Fibroblast of pulmonary artery (primary cell): ENCODE data around the gene HNRNPA3.
"Not testable (repeated sequence)": the region's sequence is repeated elsewhere in the genome, so short reads cannot be mapped to it uniquely, and the experiment has no call there.

Experiments used
- DNase-seq: peaks from one replicate; pipeline ENCODE4 v3.0.0-alpha.2; 2010; ENCODE audit warnings: low read depth
- H3K4me3 ChIP-seq: replicated peaks from 2 replicates; pipeline ENCODE4 v1.5.1; 2011; ENCODE audit warnings: low read depth, mild to moderate bottlenecking, control low read depth, low read length, moderate library complexity
- TF ChIP-seq, protein P1 (sequence below): IDR thresholded peaks from 2 replicates; pipeline ENCODE4 v1.5.1; 2011; ENCODE audit warnings: mild to moderate bottlenecking, control low read depth, low read length, inconsistent platforms; ENCODE audit errors: missing control alignments

The HNRNPA3 gene

DNA sequence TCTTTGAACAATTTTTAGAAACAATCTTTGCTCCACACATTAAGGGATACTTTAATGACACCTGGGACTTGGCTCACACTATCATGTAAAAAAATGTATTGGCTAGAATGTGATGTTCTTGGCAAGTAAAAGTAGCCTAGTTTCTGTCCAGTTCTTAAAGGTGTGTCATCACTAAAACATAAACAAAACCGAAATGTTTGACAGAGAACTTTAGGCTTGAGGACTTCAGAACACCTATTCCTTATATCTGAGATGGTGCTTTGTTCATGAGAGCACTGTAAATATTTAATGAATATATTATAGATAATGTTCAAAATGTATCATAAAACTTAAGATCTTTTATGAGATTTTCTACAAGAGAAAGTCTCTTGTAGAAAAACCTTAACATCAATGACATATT lies 19.8 kb upstream of the HNRNPA3 start:
- TF ChIP-seq, protein P1, sequence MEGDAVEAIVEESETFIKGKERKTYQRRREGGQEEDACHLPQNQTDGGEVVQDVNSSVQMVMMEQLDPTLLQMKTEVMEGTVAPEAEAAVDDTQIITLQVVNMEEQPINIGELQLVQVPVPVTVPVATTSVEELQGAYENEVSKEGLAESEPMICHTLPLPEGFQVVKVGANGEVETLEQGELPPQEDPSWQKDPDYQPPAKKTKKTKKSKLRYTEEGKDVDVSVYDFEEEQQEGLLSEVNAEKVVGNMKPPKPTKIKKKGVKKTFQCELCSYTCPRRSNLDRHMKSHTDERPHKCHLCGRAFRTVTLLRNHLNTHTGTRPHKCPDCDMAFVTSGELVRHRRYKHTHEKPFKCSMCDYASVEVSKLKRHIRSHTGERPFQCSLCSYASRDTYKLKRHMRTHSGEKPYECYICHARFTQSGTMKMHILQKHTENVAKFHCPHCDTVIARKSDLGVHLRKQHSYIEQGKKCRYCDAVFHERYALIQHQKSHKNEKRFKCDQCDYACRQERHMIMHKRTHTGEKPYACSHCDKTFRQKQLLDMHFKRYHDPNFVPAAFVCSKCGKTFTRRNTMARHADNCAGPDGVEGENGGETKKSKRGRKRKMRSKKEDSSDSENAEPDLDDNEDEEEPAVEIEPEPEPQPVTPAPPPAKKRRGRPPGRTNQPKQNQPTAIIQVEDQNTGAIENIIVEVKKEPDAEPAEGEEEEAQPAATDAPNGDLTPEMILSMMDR = no peak
- no peak overlapping the region for H3K4me3 ChIP-seq
- no peak for DNase-seq

GRCh38 chr2:177193240-177193639 lies 19.4 kb upstream of the HNRNPA3 start:
- TF ChIP-seq, protein P1 = no peak
- no peak for DNase-seq

DNA sequence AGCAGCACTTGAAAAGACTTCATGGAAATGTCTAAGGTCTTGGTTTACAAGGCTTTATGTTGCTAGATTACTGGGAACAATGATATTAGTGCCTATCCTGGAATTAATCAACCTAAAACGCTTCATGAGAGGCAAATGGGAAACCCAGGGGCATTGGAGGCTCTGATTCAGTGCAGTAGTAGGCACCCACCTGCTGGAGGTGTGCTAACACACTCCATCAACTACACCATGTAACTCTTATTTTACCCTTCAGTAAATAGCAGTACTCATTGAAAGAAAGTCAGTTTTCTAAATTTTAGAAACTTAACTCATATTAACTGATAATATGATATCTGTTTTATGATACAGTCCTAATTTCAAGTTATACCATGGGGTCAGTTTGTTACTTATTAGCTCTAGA lies 17.4 kb upstream of the HNRNPA3 start:
- H3K4me3 ChIP-seq = no peak overlapping the region
- TF ChIP-seq, protein P1 = no peak
- DNase-seq = no peak

More at GRCh38 chr2:177193240-177193639, 19.4 kb upstream of the HNRNPA3 start:
- H3K4me3 ChIP-seq = no peak overlapping the region

DNA sequence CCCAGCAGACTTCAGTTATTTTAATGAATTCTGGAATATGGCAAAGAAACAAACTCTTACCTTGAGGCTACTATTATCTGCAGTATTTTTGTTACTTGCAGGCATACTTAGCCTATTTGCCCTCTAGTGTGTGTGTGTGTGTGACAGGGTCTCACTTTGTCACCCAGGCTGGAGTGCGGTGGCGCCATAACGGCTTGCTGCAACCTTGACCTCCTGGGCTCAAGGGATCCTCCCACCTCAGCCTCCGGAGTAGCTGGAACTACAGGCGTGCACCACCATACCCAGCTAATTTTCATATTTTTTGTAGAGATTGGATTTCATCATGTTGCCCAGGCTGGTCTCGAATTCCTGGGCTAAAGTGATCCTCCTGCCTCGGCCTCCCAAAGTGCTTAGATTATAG lies 12.2 kb upstream of the HNRNPA3 start:
- not testable (repeated sequence) for H3K4me3 ChIP-seq, DNase-seq

- H3K4me3 ChIP-seq = no peak overlapping the region
- TF ChIP-seq, protein P1 = no peak
- DNase-seq = no peak
Measured at GRCh38 chr2:177201919-177202346, 10.7 kb upstream of the HNRNPA3 start.

DNA sequence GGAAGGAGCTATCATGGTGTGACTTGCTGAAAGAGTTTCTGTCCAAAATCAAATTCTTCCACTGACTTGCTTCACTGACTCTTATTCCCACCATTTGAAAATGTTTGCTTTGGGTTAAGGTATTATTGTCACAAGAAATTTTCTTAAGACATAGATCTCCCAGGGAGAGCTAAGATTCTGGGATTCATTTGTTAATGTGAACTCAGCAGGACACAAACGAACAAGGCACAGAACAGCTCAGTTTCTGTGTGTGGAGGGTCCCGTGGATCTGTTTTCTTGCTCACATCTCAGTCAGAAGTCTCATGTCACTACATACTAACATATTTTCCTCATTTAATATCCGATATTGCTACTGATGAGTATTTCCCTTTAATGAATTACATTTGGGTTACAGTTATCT lies 8.2 kb upstream of the HNRNPA3 start:
- DNase-seq = no peak
- no peak overlapping the region for H3K4me3 ChIP-seq
- TF ChIP-seq, protein P1 = no peak

- TF ChIP-seq, protein P1 = no peak
- DNase-seq = no peak
- no peak overlapping the region for H3K4me3 ChIP-seq
Measured at GRCh38 chr2:177207101-177207500, 5.5 kb upstream of the HNRNPA3 start.
